IMR-90 (cell line): ENCODE measurements around the gene DOCK7. TPM values are rescaled to one million over a fixed set of nuclear protein-coding genes. Genes with fewer than 3 reads are reported as not detected.

Source experiments
- ATAC-seq: fragments of 200-7000 bp; cut with Tn5 transposase; 2 replicates; pipeline ENCODE4 v1.9.1; 2020; ENCODE audit warnings: low read depth, mild to moderate bottlenecking, moderate library complexity
- BruUV-seq: library from RNA; stranded (reverse); fragments of 400-500 nt; replicated peaks from 2 replicates; lab custom pipeline; 2021; lab: Mats Ljungman, UMichigan
- CTCF ChIA-PET: fragments of 300-600 bp; formaldehyde crosslinking; extraction: SDS; loops from one replicate; lab custom pipeline; 2021; ENCODE audit warnings: antibody characterized with exemption; lab: Yijun Ruan, JAX
- POLR2A ChIA-PET: fragments of 300-600 bp; sonication (Branson Sonifier 250); formaldehyde crosslinking; loops from one replicate; lab custom pipeline; 2022; ENCODE audit warnings: antibody characterized with exemption; ENCODE audit not compliant: unreplicated experiment; lab: Charles Lee
- DNase-seq: peaks from one replicate; pipeline ENCODE4 v3.0.0; 2013
- H2AFZ ChIP-seq: replicated peaks from 2 replicates; pipeline ENCODE3; 2013; ENCODE audit warnings: low read length, mild to moderate bottlenecking; ENCODE audit not compliant: poor library complexity
- H2AK5ac ChIP-seq: 2 replicates; pipeline ENCODE4 v1.6.1; 2013; ENCODE audit warnings: low read depth, low read length, inconsistent platforms
- H2AK9ac ChIP-seq: replicated peaks from 2 replicates; pipeline ENCODE3; 2013; ENCODE audit warnings: mild to moderate bottlenecking, low read depth, low read length, moderate library complexity; ENCODE audit not compliant: poor library complexity
- H2BK120ac ChIP-seq: 2 replicates; pipeline ENCODE4 v1.6.1; 2013; ENCODE audit warnings: low read depth, low read length, inconsistent platforms
- H2BK15ac ChIP-seq: 3 replicates; pipeline ENCODE4 v1.6.1; 2013; ENCODE audit warnings: low read depth, low read length, inconsistent platforms
- H2BK20ac ChIP-seq: 2 replicates; pipeline ENCODE4 v1.6.1; 2013; ENCODE audit warnings: low read depth, mild to moderate bottlenecking, inconsistent platforms, low read length, moderate library complexity
- H2BK5ac ChIP-seq: 2 replicates; pipeline ENCODE4 v1.6.1; 2013; ENCODE audit warnings: mild to moderate bottlenecking, low read depth, low read length, inconsistent platforms; ENCODE audit not compliant: poor library complexity, severe bottlenecking
- H3K14ac ChIP-seq: replicated peaks from 2 replicates; pipeline ENCODE4 v1.6.1; 2013; ENCODE audit warnings: low read depth, low read length, inconsistent platforms
- H3K18ac ChIP-seq: 2 replicates; pipeline ENCODE4 v1.6.1; 2013; ENCODE audit warnings: low read depth, low read length, control low read depth
- H3K23ac ChIP-seq: 2 replicates; pipeline ENCODE4 v1.6.1; 2013; ENCODE audit warnings: low read depth, low read length, inconsistent platforms
- H3K27ac ChIP-seq: 2 replicates; pipeline ENCODE4 v1.5.1; 2013; ENCODE audit warnings: mild to moderate bottlenecking, control low read depth, low read length; ENCODE audit not compliant: insufficient read depth
- H3K27me3 ChIP-seq: 2 replicates; pipeline ENCODE4 v1.6.1; 2013; ENCODE audit warnings: low read length; ENCODE audit not compliant: control insufficient read depth, insufficient read depth
- H3K36me3 ChIP-seq: 2 replicates; pipeline ENCODE4 v1.6.1; 2013; ENCODE audit warnings: low read length, mixed read lengths; ENCODE audit not compliant: control insufficient read depth, insufficient read depth
- H3K4ac ChIP-seq: 2 replicates; pipeline ENCODE4 v1.6.1; 2013; ENCODE audit warnings: low read depth, low read length, inconsistent platforms
- H3K4me1 ChIP-seq: 2 replicates; pipeline ENCODE4 v1.6.1; 2013; ENCODE audit warnings: low read length, mixed read lengths; ENCODE audit not compliant: control insufficient read depth, insufficient read depth
- H3K4me2 ChIP-seq: 2 replicates; pipeline ENCODE4 v1.6.1; 2013; ENCODE audit warnings: low read depth, mild to moderate bottlenecking, control low read depth, low read length, moderate library complexity
- H3K4me3 ChIP-seq: 2 replicates; pipeline ENCODE4 v1.5.1; 2013; ENCODE audit warnings: low read depth, mild to moderate bottlenecking, control low read depth, low read length, moderate library complexity; ENCODE audit not compliant: insufficient read depth
- H3K56ac ChIP-seq: 2 replicates; pipeline ENCODE4 v1.6.1; 2013; ENCODE audit warnings: low read length, inconsistent platforms; ENCODE audit not compliant: insufficient read depth; ENCODE audit errors: extremely low read depth
- H3K79me1 ChIP-seq, 2 experiments: 2 replicates each; pipeline ENCODE4 v1.6.1; 2013; ENCODE audit warnings: low read length in 2 of 2, inconsistent platforms in 1 of 2, low read depth in 1 of 2
- H3K9ac ChIP-seq: 2 replicates; pipeline ENCODE4 v1.6.1; 2013; ENCODE audit warnings: low read depth, low read length, control low read depth
- H3K9me1 ChIP-seq: 2 replicates; pipeline ENCODE4 v1.6.1; 2013; ENCODE audit warnings: low read length, inconsistent platforms; ENCODE audit not compliant: insufficient read depth
- H3K9me3 ChIP-seq: 2 replicates; pipeline ENCODE4 v1.6.1; 2013; ENCODE audit warnings: low read length; ENCODE audit not compliant: control insufficient read depth, insufficient read depth
- H4K20me1 ChIP-seq: 2 replicates; pipeline ENCODE4 v1.6.1; 2013; ENCODE audit warnings: low read length, inconsistent platforms; ENCODE audit not compliant: insufficient read depth
- H4K5ac ChIP-seq: 2 replicates; pipeline ENCODE4 v1.6.1; 2013; ENCODE audit warnings: mild to moderate bottlenecking, low read depth, low read length, control low read depth
- H4K8ac ChIP-seq, 2 experiments: 2 replicates each; pipeline ENCODE4 v1.6.1; 2013; ENCODE audit warnings: low read depth in 2 of 2, low read length in 2 of 2, control low read depth in 1 of 2, inconsistent platforms in 1 of 2
- H4K91ac ChIP-seq: 2 replicates; pipeline ENCODE4 v1.6.1; 2013; ENCODE audit warnings: low read depth, low read length, inconsistent platforms; ENCODE audit not compliant: insufficient read depth
- BHLHE40 ChIP-seq: fragments of 150-350 bp; IDR thresholded peaks from 2 replicates; pipeline ENCODE4 v1.6.1; 2016; ENCODE audit warnings: mild to moderate bottlenecking, low read depth, low read length
- CEBPB ChIP-seq: IDR thresholded peaks from 2 replicates; pipeline ENCODE4 v1.6.1; 2012; ENCODE audit warnings: low read depth, low read length, improper control_type of control experiment
- ELK1 ChIP-seq: fragments of 150-350 bp; IDR thresholded peaks from 2 replicates; pipeline ENCODE4 v1.6.1; 2016; ENCODE audit warnings: low read depth, mild to moderate bottlenecking, low read length, moderate library complexity, borderline replicate concordance
- FOS ChIP-seq: fragments of 150-350 bp; IDR thresholded peaks from 2 replicates; pipeline ENCODE4 v1.6.1; 2016; ENCODE audit warnings: low read depth, low read length
- MAZ ChIP-seq: IDR thresholded peaks from 2 replicates; pipeline ENCODE4 v1.6.1; 2012; ENCODE audit warnings: low read depth, mild to moderate bottlenecking, low read length, improper control_type of control experiment, moderate library complexity, borderline replicate concordance
- RCOR1 ChIP-seq: IDR thresholded peaks from 2 replicates; pipeline ENCODE4 v1.6.1; 2012; ENCODE audit warnings: mild to moderate bottlenecking, low read length, improper control_type of control experiment; ENCODE audit not compliant: insufficient replicate concordance
- SMC3 ChIP-seq: fragments of 150-350 bp; IDR thresholded peaks from 2 replicates; pipeline ENCODE4 v1.6.1; 2016; ENCODE audit warnings: low read depth, mild to moderate bottlenecking, antibody characterized with exemption, low read length, moderate library complexity
- USF2 ChIP-seq: fragments of 150-350 bp; IDR thresholded peaks from 2 replicates; pipeline ENCODE4 v1.6.1; 2017; ENCODE audit warnings: mild to moderate bottlenecking, antibody characterized with exemption, low read length, low read depth
- WGBS, 2 experiments: methylation state at CpG; one replicate each; pipeline versions ENCODE4 v1.1.5 to v1.1.7; 2013; ENCODE audit warnings: missing lambda C conversion rate in 2 of 2; ENCODE audit not compliant: insufficient read length in 1 of 2; ENCODE audit errors: extremely low coverage in 2 of 2; 5-methylcytosine and 5-hydroxymethylcytosine counted together
- dilution Hi-C: fragments of 300-500 bp; cut with HindIII; formaldehyde crosslinking; loops from one replicate; pipeline ENCODE4 v1.14.3; 2018; ENCODE audit warnings: low sequenced_read_pairs; ENCODE audit not compliant: unreplicated experiment
- in situ Hi-C: fragments of 300-500 bp; cut with MboI; formaldehyde crosslinking; loops from 3 replicates; pipeline ENCODE4 v1.14.3; 2019; ENCODE audit warnings: low sequenced_read_pairs, inconsistent platforms, mixed read lengths
- intact Hi-C: fragments of 100-400 bp; cut with micrococcal nuclease; formaldehyde crosslinking; loops from 2 replicates; pipeline ENCODE4 v1.10.0; 2022
- polyA plus RNA-seq, 3 experiments: library from polyadenylated mRNA; depleted of rRNA; stranded (reverse); fragments of >200 nt; gene quantifications; 2 replicates each; pipeline ENCODE4 v1.2.3, GENCODE V29; 2012; ENCODE audit warnings: low replicate concordance in 1 of 3
- total RNA-seq: library from RNA; depleted of rRNA; stranded (reverse); fragments of >200 nt; gene quantifications from 2 replicates; pipeline ENCODE4 v1.2.3, GENCODE V29; 2012

The DOCK7 gene
- total and polyA plus RNA-seq, 2 of the 4 experiments (the other 2 are of a cell fraction): 38.0 to 97.7 TPM

DNA sequence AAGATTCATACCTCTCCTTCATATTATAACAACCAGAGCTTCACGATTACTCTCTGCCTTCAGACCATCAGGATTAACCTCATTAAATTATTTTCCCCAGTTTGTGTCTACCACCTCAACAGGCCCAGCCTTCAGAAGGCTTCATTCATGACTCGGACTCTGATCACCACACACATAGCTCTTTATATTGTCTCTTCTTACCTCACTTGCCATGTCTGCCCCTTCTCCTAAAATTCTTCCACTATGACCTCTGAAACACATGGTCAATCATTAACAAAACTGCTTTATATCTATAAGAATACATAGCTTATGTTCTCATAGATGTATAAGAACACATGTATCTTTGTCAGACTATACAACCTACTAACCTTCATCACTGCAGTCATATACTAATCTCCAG is 171.6 kb downstream of the DOCK7 start:
- Histone ChIP-seq H3K4me3 (no peak overlapping the region), H3K27ac (no peak overlapping the region), H3K9me3 (no peaks in the 10 kb centered on the region), H3K79me1 (peaks cover 0 to 15% of the 10 kb centered on the region in 2 experiments; a peak in 2 of 4 replicates), H3K4me2 (no peak overlapping the region), H3K27me3 (no peaks in the 10 kb centered on the region), H2BK20ac (no peak overlapping the region), H3K36me3 (peaks cover 9% of the 10 kb centered on the region), H3K18ac (no peak overlapping the region), H4K91ac (no peak overlapping the region), H3K23ac (no peak overlapping the region), H2AK9ac (no peak overlapping the region), H2AFZ (no peak overlapping the region), H3K9ac (no peak overlapping the region), H2BK15ac (no peak overlapping the region), H4K20me1 (no peaks in the 10 kb centered on the region), H4K8ac (no peak overlapping the region), H4K5ac (no peak overlapping the region), H2AK5ac (no peak overlapping the region), H2BK5ac (no peak overlapping the region), H3K4me1 (no peaks in the 10 kb centered on the region), H3K4ac (no peak overlapping the region), H3K56ac (no peak overlapping the region), H3K9me1 (no peaks in the 10 kb centered on the region), H2BK120ac (no peak overlapping the region), H3K14ac (no peak overlapping the region)
- dilution Hi-C loops: no loop called here
- in situ Hi-C loops: no loop called here
- ChIA-PET CTCF (interaction anchor here (1.2 to 1.3 kb wide), 2 partner anchors 8 to 229 kb away, joined by 3 to 5 read pairs; no protein-coding TSS in a partner anchor), POLR2A (interaction anchor here (0.6 kb wide), 1 partner anchor 229 kb away, joined by 3 read pairs; no protein-coding TSS in a partner anchor)
- BruUV-seq: no TSS peak
- no peak for ATAC-seq
- TF ChIP-seq BHLHE40 (no peak), RCOR1 (no peak), ELK1 (no peak), USF2 (no peak), CEBPB (no peak), MAZ (no peak), FOS (no peak), SMC3 (no peak)
- intact Hi-C loops: no loop called here
- WGBS, 2 experiments: 80% methylated on average over 1 of the region's 2 CpGs; no CpG with 5 or more reads in 1 of the 2 experiments
- peak; percentile 30 for DNase-seq
